Activated T-cell treated with anti-CD3 and anti-CD28 coated beads, Interleukin-2, amount 50 U/mL, for 4 hours (primary cell): Measurements from ENCODE around the gene TMEM35B. TPM values are rescaled to one million over a fixed set of nuclear protein-coding genes. Genes with fewer than 3 reads are reported as not detected.
"Not testable (repeated sequence)": the region's sequence is repeated elsewhere in the genome, so short reads cannot be mapped to it uniquely, and the experiment has no call there.

Experiments used
- ATAC-seq, 2 donors: fragments of 200-7000 bp; cut with Tn5 transposase; one replicate each; pipeline ENCODE4 v1.10.0; 2021
- DNase-seq: peaks from one replicate; pipeline ENCODE4 v3.0.0-alpha.2; 2020
- H3K27me3 Mint-ChIP-seq: one replicate; pipeline ENCODE4 v1.8.0; 2021; ENCODE audit warnings: low read depth, mixed read lengths
- H3K36me3 Mint-ChIP-seq: one replicate; pipeline ENCODE4 v1.8.0; 2022; ENCODE audit warnings: mixed read lengths; ENCODE audit not compliant: insufficient read depth
- H3K4me1 Mint-ChIP-seq: one replicate; pipeline ENCODE4 v1.8.0; 2021; ENCODE audit warnings: low read depth, mixed read lengths
- H3K4me3 Mint-ChIP-seq: one replicate; pipeline ENCODE4 v1.8.0; 2021; ENCODE audit warnings: mild to moderate bottlenecking, moderate library complexity, mixed read lengths
- H3K9me3 Mint-ChIP-seq: one replicate; pipeline ENCODE4 v1.8.0; 2021; ENCODE audit warnings: mixed read lengths
- total RNA-seq, 3 donors: library from RNA; stranded (reverse); gene quantifications; one replicate each; pipeline ENCODE4 v1.2.1, GENCODE V29; 2021

Gene TMEM35B
- total RNA-seq, 3 donors from 2014 or later: 14.9 to 17.4 (median 16.4) TPM

DNA sequence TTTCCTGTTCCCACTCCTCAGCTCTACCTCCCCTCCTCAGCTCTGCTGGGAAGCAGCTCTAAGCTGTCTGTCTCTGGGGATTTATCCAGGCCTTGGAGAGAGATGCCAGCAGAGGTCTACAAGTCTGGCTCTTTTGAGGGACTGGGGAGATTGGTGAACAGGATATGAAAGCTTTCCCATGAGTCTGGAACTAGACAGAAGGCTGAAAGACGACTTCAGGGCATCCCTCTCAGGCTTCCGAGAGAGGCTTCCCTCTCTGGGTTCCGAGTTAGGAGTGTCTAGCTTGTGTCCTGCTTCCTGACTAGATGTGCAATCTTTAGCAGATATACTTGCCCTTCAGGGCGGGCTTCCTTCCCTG, 733 bp downstream of the TMEM35B start:
- ATAC-seq (peak; percentile 16 to 25), DNase-seq (no peak)
- no peaks in the 10 kb centered on the region for H3K9me3 Mint-ChIP-seq
- no peaks in the 10 kb centered on the region for H3K27me3 Mint-ChIP-seq
- H3K4me1 Mint-ChIP-seq: peaks cover 44% of the 10 kb centered on the region
- H3K36me3 Mint-ChIP-seq: peaks cover 12% of the 10 kb centered on the region
- peak overlapping the region; percentile 98 for H3K4me3 Mint-ChIP-seq

- Mint-ChIP-seq H3K9me3 (no peaks in the 10 kb centered on the region), H3K4me1 (peaks cover 44% of the 10 kb centered on the region), H3K27me3 (no peaks in the 10 kb centered on the region), H3K36me3 (peaks cover 12% of the 10 kb centered on the region), H3K4me3 (peak overlapping the region; percentile 98)
- DNase-seq: no peak
- no peak for ATAC-seq
These were observed 1.3 kb downstream of the TMEM35B start for GRCh38 chr1:34983700-34984355.

DNA sequence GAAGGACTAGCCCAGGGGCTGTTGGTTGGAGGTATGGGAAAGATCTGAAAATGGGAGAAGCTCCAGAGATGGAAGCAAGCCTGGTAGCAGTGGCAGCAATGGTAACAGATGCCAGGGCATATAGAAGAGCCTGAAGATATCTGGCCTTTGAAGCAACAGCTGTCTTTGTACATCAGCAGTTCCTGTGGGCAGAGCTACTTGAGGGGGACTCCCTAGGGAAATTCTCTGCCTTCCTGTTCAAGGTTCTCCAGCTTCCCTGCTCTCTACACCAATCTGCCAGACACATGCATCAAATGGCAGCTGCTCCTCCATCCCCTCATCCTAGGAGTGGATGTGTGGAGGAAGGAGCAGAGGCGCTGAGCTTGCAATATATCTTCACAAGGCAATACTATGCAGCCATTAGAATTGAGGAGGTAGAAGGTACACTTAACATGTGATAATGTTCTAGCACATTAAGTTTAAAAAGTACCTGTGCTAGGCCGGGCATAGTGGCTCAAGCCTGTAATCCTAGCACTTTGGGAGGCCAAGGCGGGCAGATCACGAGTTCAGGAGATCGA, 2.2 kb downstream of the TMEM35B start:
- peaks cover 12% of the 10 kb centered on the region for H3K36me3 Mint-ChIP-seq
- no peaks in the 10 kb centered on the region for H3K9me3 Mint-ChIP-seq
- no peaks in the 10 kb centered on the region for H3K27me3 Mint-ChIP-seq
- peak overlapping the region; percentile 46 for H3K4me3 Mint-ChIP-seq
- peaks cover 43% of the 10 kb centered on the region for H3K4me1 Mint-ChIP-seq
- DNase-seq: no peak
- ATAC-seq: no peak

DNA sequence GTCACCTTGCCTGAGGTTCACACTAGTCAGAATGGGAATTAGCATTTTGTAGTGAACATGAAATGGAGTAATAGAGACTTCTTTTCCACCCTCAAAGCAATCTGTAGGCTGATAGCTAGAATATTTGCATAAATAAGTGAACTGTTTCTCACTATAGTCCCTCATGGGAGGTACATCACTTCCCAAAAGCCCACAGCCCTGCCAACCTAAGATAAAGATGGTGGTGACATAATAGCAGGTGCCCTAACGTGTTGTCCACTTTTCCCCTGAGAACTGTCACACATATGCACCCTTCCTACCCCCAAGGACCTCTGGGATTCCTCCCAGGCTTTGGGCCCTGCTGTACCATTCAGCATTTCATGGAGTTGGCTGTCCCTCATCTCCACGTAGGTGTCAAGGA, 4.4 kb downstream of the TMEM35B start:
- Mint-ChIP-seq H3K27me3 (no peaks in the 10 kb centered on the region), H3K4me3 (no peak overlapping the region), H3K9me3 (no peaks in the 10 kb centered on the region), H3K4me1 (peaks cover 37% of the 10 kb centered on the region), H3K36me3 (peaks cover 12% of the 10 kb centered on the region)
- DNase-seq (no peak), ATAC-seq (no peak)

DNA sequence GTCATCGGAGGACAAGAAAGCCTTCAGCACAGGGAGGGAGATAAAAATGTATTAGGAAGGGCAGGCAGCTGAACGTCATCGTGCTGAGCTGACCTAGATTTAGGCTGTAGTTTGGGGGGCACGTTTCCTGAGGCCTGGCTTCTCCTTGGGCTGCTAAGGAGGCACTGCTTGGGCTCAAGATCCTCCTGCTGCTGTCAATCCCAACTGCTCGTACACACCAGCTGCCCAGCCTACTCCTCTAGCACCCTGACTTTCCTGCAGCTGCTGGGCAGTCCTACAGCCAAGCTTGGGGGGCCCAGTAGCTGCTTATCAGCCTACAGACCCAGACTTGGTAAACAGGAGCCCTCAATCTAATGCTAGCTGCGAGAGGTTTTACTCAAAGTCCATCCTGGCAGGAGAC, 6.2 kb downstream of the TMEM35B start:
- H3K4me1 Mint-ChIP-seq: peaks cover 29% of the 10 kb centered on the region
- DNase-seq (no peak), ATAC-seq (no peak)
- no peaks in the 10 kb centered on the region for H3K9me3 Mint-ChIP-seq
- H3K4me3 Mint-ChIP-seq: no peak overlapping the region
- H3K36me3 Mint-ChIP-seq: peaks cover 12% of the 10 kb centered on the region
- no peaks in the 10 kb centered on the region for H3K27me3 Mint-ChIP-seq

GRCh38 chr1:34977858-34978257, 7.3 kb downstream of the TMEM35B start:
- H3K4me3 Mint-ChIP-seq: no peak overlapping the region
- no peak for DNase-seq
- H3K36me3 Mint-ChIP-seq: peaks cover 12% of the 10 kb centered on the region
- H3K9me3 Mint-ChIP-seq: no peaks in the 10 kb centered on the region
- no peaks in the 10 kb centered on the region for H3K27me3 Mint-ChIP-seq
- peaks cover 20% of the 10 kb centered on the region for H3K4me1 Mint-ChIP-seq
- no peak for ATAC-seq

DNA sequence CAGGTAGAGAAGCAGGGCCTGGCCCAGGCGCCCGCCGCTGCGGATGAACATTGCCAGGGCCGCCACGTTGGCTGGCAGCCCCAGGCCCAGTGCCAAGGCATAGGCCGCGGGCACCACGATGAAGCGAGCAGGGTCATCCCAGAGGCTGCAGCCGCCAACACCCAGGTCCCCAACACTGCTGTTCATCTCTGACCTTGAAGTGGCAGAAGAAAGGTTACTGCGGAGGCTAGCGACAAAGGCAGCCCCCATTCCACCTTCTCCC, 8.0 kb downstream of the TMEM35B start:
- no peak for DNase-seq
- Mint-ChIP-seq H3K4me1 (peaks cover 18% of the 10 kb centered on the region), H3K27me3 (no peaks in the 10 kb centered on the region), H3K36me3 (peaks cover 12% of the 10 kb centered on the region), H3K4me3 (no peak overlapping the region), H3K9me3 (no peaks in the 10 kb centered on the region)
- ATAC-seq: no peak

GRCh38 chr1:34976384-34977209, 8.6 kb downstream of the TMEM35B start:
- H3K36me3 Mint-ChIP-seq: peaks cover 9% of the 10 kb centered on the region
- H3K4me1 Mint-ChIP-seq: peaks cover 14% of the 10 kb centered on the region
- no peak overlapping the region for H3K4me3 Mint-ChIP-seq
- ATAC-seq (no peak), DNase-seq (no peak)
- H3K9me3 Mint-ChIP-seq: no peaks in the 10 kb centered on the region
- H3K27me3 Mint-ChIP-seq: no peaks in the 10 kb centered on the region

DNA sequence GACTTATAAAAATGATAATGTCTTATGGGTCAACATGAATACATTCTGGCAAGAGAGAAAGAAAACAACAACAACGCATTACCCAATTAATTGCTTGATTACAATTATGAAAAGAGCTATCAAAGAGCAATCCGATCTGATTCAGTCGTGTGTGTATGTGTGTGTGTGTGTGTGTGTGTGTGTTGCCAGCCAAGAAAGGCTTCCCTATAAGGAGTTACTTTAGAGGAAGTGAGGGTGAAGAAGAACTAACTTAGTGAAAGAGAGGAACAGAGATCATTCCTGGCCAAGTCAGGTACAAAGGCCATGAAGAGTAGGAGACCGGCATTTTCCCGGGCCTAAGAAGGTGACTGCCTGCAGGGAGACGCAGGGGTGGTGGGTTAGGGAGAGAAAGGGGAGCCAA, 9.4 kb downstream of the TMEM35B start:
- Mint-ChIP-seq H3K4me1 (peaks cover 11% of the 10 kb centered on the region), H3K4me3 (no peak overlapping the region), H3K36me3 (peaks cover 3% of the 10 kb centered on the region), H3K9me3 (no peaks in the 10 kb centered on the region), H3K27me3 (no peaks in the 10 kb centered on the region)
- DNase-seq (no peak), ATAC-seq (no peak)

DNA sequence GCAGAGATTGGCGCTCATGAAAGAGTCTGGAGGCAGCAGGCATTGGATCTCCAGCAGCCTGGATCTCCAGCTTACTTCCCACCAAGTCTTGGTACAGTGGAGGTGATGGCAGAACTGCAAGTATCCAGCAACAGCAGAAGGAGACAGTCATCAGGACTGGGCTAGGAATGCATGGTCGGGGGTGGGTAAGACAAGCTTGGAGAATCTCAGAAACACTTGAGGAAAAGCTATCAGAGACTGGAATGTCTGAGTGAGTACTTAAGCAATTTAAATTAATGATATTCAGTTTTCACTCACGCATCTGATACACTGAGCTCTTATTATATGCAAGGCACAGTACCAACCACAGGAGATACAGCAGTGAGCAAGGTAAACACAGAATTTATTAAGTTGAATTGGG, 9.8 kb downstream of the TMEM35B start:
- no peak overlapping the region for H3K4me3 Mint-ChIP-seq
- ATAC-seq (no peak), DNase-seq (no peak)
- H3K36me3 Mint-ChIP-seq: peaks cover 3% of the 10 kb centered on the region
- no peaks in the 10 kb centered on the region for H3K9me3 Mint-ChIP-seq
- peaks cover 7% of the 10 kb centered on the region for H3K4me1 Mint-ChIP-seq
- H3K27me3 Mint-ChIP-seq: no peaks in the 10 kb centered on the region

DNA sequence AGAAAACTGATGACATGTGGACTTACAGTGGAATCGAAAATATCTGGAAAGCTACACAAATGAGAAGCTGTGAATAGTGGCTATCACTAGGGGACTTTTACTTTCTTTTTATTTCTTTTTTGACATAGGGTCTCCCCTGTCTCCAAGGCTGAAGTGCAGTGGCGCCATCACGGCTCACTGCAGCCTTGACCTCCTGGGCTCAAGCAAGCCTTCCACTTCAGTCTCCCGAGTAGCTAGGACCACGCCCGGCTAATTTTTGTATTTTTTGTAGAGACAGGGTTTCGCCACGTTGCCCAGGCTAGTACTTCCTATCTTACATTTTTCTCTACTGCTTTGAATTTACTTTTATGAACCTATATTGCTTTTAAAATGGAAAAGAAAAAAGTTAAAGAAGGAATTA, 10.5 kb downstream of the TMEM35B start:
- ATAC-seq (no peak), DNase-seq (no peak)
- no peak overlapping the region for H3K4me3 Mint-ChIP-seq
- no peaks in the 10 kb centered on the region for H3K9me3 Mint-ChIP-seq
- peaks cover 6% of the 10 kb centered on the region for H3K4me1 Mint-ChIP-seq
- no peaks in the 10 kb centered on the region for H3K27me3 Mint-ChIP-seq
- H3K36me3 Mint-ChIP-seq: peaks cover 3% of the 10 kb centered on the region

- ATAC-seq (no peak), DNase-seq (no peak)
- H3K4me1 Mint-ChIP-seq: peaks cover 9% of the 10 kb centered on the region
- peaks cover 3% of the 10 kb centered on the region for H3K36me3 Mint-ChIP-seq
- no peaks in the 10 kb centered on the region for H3K9me3 Mint-ChIP-seq
- no peaks in the 10 kb centered on the region for H3K27me3 Mint-ChIP-seq
- H3K4me3 Mint-ChIP-seq: no peak overlapping the region
These were observed 11.8 kb downstream of the TMEM35B start for GRCh38 chr1:34973326-34973725.

DNA sequence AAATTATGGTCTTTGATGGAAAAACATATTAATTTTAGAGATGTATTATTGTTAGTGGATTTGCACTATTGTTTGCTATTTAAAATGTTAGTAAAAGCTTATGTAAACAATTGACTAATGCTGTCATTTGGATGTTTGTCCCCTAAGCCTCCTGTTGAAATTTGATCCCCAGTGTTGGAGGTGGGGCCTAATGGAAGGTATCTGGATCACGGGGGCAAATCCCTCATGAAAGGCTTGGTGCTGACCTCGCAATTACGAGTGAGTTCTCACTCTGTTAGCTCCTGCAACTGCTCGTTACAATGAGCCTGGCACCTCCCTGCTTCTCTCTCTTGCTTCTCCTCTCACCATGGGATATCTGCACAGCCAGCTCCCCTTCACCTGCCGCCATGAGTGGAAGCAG, 14.3 kb downstream of the TMEM35B start:
- Mint-ChIP-seq H3K36me3 (peaks cover 2% of the 10 kb centered on the region), H3K9me3 (no peaks in the 10 kb centered on the region), H3K4me3 (no peak overlapping the region), H3K27me3 (no peaks in the 10 kb centered on the region), H3K4me1 (peaks cover 11% of the 10 kb centered on the region)
- ATAC-seq (no peak), DNase-seq (no peak)

GRCh38 chr1:34970220-34970735, 14.9 kb downstream of the TMEM35B start:
- H3K36me3 Mint-ChIP-seq: no peaks in the 10 kb centered on the region
- no peak overlapping the region for H3K4me3 Mint-ChIP-seq
- peaks cover 11% of the 10 kb centered on the region for H3K4me1 Mint-ChIP-seq
- DNase-seq (no peak), ATAC-seq (no peak)
- no peaks in the 10 kb centered on the region for H3K9me3 Mint-ChIP-seq
- H3K27me3 Mint-ChIP-seq: no peaks in the 10 kb centered on the region

DNA sequence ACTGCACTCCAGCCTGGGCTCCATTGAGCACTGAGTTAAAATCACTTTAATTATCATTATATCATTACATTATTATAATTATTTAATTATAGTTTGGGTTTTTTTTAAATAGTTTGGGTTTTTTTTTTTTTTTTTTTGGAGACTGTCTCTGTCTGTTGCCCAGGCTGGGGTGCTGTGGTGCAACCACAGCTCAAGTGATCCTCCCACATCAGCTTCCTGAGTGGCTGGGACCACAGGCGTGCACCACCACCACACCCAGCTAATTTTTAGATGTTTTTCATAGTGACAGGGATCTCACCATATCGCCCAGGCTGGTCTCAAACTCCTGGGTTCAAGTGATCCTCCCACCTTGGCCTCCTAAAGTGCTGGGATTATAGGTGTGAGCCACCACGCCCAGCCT, 16.9 kb downstream of the TMEM35B start:
- DNase-seq, H3K36me3 Mint-ChIP-seq, H3K9me3 Mint-ChIP-seq, H3K27me3 Mint-ChIP-seq, H3K4me3 Mint-ChIP-seq: not testable (repeated sequence)
- peak in 1 of 2 donors; percentile 28 for ATAC-seq
- H3K4me1 Mint-ChIP-seq: peaks cover 11% of the 10 kb centered on the region
